Bladder microvascular endothelial cell (primary cell): Measurements from ENCODE around the gene C6orf47. TPM values are rescaled to one million over a fixed set of nuclear protein-coding genes. Genes with fewer than 3 reads are reported as not detected.

Experiments
- total RNA-seq: library from RNA; depleted of rRNA; stranded (reverse); fragments of >200 nt; gene quantifications from 2 replicates; pipeline ENCODE4 v1.2.3, GENCODE V29; 2014

The C6orf47 gene, protein sequence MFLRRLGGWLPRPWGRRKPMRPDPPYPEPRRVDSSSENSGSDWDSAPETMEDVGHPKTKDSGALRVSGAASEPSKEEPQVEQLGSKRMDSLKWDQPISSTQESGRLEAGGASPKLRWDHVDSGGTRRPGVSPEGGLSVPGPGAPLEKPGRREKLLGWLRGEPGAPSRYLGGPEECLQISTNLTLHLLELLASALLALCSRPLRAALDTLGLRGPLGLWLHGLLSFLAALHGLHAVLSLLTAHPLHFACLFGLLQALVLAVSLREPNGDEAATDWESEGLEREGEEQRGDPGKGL
- 18.5 and 21.6 TPM in 2 replicates for total RNA-seq

DNA sequence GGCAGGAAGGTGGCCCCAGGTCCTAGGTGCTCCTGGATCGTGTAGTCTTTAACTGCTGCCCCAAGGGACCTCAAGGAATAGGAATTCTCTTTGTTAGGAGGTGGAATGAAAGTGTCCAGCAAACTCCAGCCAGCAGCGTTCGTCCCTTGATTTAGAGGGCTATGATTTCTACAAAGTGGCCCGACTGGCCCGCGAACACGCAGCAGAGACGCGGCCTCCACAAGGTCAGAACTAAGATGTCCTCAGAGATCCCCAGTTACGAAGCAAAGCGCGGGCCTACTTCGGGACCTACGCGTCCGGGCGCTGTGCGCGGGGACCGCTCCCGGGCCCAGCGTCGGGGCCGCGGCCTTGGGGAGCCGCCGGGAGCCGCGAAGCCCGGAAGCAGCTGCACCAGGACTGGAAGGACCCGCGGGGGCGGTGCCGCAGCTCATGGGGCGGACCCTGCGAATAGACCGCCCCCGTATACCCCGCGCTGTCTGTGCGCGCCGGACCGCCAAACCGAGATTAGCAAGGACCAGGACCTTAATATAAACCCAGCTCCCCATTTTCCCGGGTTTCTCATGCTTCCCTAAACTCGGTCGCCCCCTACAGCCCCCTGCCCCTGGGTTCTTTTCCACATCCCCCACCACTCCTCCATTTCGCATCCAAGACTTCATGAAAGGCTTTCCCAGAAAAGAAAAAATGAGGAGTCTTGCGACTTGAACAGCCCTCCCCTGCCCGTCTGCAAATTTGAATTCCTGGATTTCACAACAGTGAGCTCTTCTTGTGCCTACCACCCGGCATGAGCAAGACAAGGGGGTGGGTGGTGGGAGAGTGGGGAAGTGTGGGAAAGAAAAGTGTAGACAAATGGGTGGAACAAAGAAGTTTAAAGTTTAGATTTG, at the start of gene C6orf47:
C6orf47 (minus strand) TSS at position 398 of the 881 bp plus-strand sequence. CDS start 831 bp downstream, outside the sequence.

DNA sequence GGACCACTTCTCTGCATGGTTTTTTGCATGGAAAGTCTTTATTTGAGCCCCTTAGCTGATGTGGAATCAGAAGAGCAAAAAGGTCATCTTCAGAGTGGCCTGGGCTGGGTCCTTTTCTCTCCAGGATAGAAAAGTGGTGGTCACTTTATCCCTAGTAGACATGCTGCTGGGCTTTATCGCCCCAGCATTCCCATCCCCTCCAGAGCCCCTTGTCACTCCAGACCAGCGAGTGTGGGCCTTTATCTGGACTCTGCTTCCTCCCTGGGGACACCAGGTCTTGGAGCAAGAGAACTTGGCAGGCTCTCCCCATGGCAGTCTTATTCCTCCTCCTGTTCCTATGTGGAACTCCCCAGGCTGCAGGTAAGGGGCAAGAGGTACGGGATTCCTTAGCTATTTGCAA, 46.0 kb upstream of the C6orf47 start, which contains the start of gene LY6G6F:
LY6G6F (plus strand) TSS at position 268 of the 400 bp plus-strand sequence; CDS start at position 309, 41 bp downstream.

DNA sequence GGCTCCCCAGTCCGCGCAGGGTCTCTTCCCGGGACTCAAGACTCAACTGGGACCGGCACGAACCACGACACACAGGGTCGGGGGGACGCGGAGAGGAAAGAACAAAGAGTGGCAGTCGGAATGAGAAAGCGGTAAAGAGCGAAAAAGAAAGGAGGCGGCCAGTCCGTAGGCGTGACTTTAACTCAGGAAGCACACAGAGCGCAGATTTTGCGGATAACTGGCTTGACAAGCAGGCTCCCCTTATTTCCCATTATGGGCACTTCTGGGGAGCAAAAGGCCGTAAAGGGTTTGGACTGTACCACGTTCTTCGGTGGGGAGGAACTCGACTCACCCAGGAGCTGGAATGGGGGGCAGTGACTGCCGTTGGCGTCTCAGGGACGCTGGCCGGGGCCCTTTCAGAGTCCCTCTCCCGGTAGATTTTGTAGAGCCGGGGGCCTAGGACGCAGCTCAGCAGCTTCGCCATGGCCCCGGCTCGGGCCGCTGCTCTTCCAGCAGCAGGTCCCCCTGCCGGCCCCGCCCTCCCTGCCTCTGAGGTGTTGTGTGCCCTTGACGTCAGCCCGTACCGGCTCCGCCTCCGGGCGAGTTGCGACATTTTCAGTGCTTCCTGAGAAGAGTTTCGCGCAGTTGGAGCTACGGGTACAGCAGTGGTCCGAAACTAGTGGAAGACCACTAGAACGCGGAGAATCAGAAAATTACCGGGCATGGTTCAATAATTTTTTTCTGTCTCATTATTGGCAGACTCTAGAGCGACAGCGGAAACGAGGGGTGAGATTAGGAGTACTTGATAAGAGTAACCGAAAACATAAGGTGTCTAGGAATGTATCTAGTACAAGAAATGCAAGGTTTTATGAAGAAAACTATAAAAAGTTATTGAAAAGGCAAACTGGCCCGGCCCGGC, 42.5 kb upstream of the C6orf47 start, which contains the start of gene ABHD16A:
ABHD16A (minus strand) TSS at position 506 of the 898 bp plus-strand sequence; CDS start at position 463, 43 bp downstream.

DNA sequence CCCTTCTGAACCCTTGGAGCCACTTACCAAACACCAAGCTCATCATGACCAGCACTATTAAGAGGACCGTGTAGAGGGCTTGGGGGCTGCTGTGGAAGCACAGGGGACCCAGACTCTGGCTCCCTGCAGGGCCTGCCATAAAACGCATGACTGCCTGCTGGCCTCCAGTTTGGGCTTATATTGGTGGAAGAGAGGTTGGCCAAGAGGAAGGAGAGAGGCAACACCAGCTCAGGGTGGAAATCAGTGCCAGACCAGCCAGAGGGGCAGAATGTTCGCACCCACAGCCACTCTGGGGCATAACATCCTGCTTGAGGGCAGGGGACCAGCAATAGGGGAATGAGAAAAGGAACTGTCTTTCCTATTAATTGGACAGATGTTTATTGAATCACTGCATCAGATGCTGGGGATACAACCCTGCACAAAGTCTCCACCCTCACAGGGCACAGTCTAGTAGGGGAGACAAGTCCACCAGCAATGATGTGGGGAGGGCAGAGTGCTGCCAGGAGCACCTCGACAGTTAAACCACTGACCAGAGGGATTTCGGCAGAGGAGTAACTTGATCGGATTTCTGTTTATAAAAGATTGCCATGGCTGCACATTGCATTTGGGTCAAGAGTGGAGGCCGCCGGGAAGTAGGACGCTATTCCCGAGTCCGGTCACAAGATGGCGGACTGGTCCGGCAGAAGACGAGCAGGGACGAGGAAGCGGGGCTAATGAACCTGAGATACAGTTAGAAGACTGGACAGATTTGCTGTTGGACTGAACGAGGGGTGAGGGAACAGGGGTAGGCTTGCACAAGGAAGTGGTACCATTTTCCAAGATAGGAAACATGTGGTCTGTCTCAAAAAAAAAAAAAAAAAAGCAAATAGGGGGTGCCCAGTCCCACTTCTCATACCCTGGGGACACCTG, 19.9 kb upstream of the C6orf47 start, which contains the start of gene LY6G5C:
LY6G5C (minus strand) TSS at position 842 of the 909 bp plus-strand sequence; CDS start at position 148, 694 bp downstream.

DNA sequence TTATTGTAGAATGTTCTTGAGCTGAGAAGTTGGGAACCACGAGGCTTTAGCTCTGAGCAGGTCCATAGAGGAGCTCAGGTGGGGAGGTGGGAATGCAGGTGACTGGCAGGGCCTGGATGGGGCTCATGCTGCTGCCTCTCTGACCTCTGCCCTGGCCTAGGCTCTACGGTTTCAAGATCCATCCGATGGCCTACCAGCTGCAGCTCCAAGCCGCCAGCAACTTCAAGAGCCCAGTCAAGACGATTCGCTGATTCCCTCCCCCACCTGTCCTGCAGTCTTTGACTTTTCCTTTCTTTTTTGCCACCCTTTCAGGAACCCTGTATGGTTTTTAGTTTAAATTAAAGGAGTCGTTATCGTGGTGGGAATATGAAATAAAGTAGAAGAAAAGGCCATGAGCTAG, 9.1 kb upstream of the C6orf47 start, which contains the start of gene LY6G5B:
LY6G5B (plus strand) TSS at position 301 of the 400 bp plus-strand sequence. CDS start 975 bp downstream, outside the sequence.

DNA sequence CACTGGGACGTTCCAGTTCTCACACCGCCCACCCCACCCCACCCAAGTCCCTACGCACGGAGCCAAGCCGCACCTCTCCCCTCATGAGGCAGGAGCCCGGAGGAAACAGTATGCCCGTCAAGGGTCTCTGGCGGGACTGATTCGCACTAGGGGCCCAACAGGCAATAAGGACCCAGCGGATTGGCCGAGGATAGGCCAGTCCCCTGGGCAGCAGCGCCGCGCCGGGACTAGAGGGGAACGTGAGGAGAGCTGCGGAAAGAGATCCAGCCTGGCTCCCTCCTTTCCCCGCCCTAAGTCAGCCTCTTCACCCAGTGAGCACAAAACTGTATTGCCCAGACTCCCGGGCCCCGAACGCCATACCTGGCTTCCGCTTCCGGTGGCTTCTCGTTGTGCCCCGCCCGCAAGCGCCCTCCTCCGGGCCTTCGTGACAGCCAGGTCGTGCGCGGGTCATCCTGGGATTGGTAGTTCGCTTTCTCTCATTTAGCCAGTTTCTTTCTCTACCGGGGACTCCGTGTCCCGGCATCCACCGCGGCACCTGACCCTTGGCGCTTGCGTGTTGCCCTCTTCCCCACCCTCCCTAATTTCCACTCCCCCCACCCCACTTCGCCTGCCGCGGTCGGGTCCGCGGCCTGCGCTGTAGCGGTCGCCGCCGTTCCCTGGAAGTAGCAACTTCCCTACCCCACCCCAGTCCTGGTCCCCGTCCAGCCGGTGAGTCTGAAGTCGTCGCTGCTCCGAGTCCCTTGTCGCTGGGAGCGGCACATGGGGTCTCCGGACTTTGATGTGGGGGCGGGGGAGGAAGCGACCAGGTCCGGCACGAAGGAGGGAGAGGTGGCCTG, 5.1 kb upstream of the C6orf47 start, which contains the start of gene CSNK2B:
CSNK2B (plus strand) TSS at position 580 of the 836 bp plus-strand sequence. CDS start 752 bp downstream, outside the sequence.

DNA sequence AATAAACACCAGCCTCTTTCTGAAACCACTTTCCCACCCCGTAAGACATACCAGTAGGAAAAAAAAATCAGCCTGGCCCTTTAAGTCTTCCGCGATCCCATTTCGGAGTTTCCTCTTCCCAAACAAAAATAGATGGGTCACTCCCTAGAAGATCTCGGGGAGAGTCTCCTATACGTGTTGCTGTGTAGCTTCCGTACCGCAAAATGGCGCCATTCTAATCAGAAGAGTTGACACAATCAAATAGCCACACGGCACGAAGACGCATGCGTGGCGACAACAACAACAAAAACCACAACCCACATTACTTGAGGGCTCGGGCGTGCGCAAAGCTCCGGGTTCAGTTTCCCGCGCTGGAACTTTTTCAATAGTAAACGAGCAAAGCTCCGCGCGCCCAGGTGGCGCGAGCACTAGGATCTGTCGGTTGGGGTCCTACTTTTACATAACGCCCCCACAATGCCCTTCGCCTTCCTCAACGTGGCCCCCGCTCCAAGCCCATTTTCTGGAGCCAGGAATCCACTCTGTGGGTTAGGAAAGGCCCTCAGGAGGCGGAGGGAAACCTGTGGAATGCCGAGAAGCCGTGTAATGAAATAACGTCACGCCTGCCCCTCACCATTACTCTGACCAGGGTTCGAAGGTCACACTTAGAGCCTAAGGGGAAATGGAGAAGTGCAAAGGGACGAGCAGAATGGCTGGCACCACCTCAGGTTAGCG, 4.4 kb upstream of the C6orf47 start, which contains the start of gene GPANK1:
GPANK1 (minus strand) TSS at position 208 of the 711 bp plus-strand sequence. CDS start 519 bp downstream, outside the sequence.

DNA sequence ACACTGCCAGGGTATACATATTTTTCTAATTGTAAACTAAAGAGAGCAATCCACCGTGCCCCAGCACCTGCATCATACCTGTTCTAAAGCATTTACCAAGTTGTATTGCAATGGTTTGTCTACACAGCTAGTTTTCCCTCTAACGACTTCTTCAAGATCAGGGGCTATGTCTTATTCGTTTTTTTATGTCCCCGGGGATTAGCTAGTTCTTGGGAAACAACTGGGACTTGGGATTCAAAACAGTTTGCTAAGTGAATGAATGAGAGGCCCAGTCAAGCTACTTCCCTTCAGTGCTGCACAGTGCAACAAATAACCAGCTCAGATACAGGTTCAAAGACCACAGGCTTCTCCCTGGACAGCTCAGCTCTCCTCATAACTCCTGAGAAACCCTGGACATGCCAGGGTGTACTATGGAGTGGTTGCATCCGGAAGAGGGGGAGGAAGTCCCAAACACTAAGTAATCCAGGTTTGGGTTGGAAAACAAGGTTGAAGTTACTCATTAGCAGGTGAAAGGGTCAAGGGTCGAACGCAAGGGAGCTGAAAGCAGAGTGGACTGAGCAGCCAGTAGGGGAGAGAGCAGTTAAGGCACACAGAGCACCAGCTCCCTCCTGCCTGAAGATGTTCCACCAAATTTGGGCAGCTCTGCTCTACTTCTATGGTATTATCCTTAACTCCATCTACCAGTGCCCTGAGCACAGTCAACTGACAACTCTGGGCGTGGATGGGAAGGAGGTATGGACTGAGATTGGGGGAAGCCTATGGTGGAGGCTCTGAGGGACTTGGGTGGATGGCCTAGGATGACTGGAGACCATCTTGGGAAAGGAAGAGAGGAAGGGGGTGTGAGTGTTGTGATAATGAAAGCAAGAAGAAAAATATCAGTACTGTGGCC, 5.0 kb downstream of the C6orf47 start, which contains the start of gene APOM:
APOM (plus strand) TSS at position 546 of the 889 bp plus-strand sequence; CDS start at position 619, 73 bp downstream.

DNA sequence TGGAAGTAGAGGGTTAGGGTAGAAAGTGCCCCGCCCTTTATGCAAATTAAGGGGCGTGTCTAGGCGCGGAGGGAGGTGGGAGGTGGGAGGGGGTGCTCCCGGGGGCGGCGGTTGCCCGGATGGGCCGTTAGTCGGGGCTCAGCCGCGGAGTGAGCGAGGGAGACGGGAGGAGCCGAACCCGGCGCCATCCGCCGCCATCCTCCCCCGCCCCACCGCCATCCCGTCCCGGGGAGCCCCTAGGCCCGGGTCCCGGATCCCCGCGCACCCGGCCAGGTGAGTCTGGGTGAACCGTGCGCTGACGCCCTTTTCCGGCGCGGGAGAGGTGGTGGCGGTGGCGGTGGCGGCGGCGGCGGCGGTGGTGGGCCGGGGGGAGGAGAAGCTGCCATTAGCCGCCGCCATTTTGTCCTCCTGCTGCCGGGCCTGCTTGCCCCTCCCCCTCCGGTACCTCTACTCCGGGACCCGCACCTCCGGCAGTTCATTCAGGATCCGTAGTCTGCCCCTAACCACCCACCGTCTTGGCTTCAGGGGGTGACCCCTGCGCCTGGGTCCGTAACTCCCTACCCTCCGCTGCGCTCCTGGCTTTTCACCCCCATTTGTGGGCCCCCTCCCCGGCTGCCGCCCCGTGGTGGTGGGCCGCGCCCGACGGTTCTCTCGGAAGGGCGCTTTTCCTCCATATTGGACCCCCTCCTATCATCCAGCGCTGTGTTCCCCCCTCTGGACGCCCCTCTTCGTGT, 39.8 kb downstream of the C6orf47 start, which contains the start of gene PRRC2A:
PRRC2A (plus strand) TSS at position 130 of the 734 bp plus-strand sequence. CDS start 2,075 bp downstream, outside the sequence.

DNA sequence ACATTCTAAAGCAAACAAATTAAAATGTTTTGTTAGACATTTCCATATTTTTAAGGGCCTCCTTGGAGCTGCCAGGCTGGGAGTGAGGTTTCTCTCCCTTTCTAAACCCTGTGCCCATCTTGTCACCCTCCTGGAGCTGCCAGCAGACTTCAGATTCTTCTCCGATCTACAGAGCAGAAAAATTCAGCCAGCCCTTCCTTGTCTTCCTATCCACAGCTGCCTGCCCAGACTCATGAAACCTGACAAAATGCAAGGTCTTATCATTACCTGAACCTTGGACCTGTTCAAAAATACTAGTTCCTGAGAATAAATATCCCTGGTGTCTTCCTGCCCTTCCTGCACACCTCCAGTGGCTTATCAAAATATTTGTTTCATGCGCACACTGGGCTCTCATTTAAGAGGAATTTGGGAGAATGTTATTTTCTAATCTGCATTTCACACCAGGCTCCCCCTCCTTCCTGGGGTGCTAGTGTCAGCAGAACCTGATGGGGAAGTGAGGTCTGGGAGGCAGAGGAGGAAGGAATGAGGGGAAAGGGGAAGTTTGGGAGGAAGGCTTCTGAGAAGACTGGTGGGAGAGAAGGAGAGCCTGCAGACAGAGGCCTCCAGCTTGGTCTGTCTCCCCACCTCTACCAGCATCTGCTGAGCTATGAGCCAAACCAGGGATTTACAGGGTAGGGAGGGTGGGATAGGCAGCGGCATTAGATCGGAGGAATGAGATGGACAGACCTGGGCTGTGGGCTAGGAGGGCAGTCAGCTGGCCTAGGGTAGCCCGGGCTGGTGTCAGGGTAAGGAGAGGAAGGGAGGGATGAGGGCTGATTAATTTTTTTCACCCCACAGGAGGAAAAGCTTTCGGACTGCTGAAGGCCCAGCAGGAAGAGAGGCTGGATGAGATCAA, 45.6 kb downstream of the C6orf47 start, which contains the start of gene AIF1:
AIF1 (plus strand) TSS at position 551 of the 895 bp plus-strand sequence; CDS start at position 647, 96 bp downstream.

Other genes with a start within 250 kb of the C6orf47 start
- gene MICB, start 162.6 kb downstream of the C6orf47 start, total RNA-seq: 13.6 and 25.9 TPM in 2 replicates
- gene MCCD1, start 131.8 kb downstream of the C6orf47 start, total RNA-seq: not detected in 2 replicates
- gene DDX39B, start 118.8 kb downstream of the C6orf47 start, total RNA-seq: 309 and 373 TPM in 2 replicates
- gene ATP6V1G2, start 114.2 kb downstream of the C6orf47 start, total RNA-seq: 0.49 and 0.94 TPM in 2 replicates
- 18.3 and 27.2 TPM in 2 replicates for gene NFKBIL1, start 113.2 kb downstream of the C6orf47 start, total RNA-seq
- gene LTA, start 88.5 kb downstream of the C6orf47 start, total RNA-seq: not detected in 2 replicates
- 0.13 TPM in 1 of 2 replicates, not detected in the other for gene TNF, start 85.2 kb downstream of the C6orf47 start, total RNA-seq
- 4.9 and 39.7 TPM in 2 replicates for gene LTB, start 78.4 kb downstream of the C6orf47 start, total RNA-seq
- 0.32 and 0.57 TPM in 2 replicates for gene LST1, start 74.5 kb downstream of the C6orf47 start, total RNA-seq
- not detected in 2 replicates for gene NCR3, start 67.8 kb downstream of the C6orf47 start, total RNA-seq
- not detected in 2 replicates for gene AIF1, start 45.5 kb downstream of the C6orf47 start, total RNA-seq
- 21.0 and 56.6 TPM in 2 replicates for gene PRRC2A, start 40.1 kb downstream of the C6orf47 start, total RNA-seq
- gene BAG6, start 8.1 kb downstream of the C6orf47 start, total RNA-seq: 83.2 and 204 TPM in 2 replicates
- gene APOM, start 4.9 kb downstream of the C6orf47 start, total RNA-seq: 0.16 and 0.25 TPM in 2 replicates
- 11.8 and 12.3 TPM in 2 replicates for gene GPANK1, start 4.2 kb upstream of the C6orf47 start, total RNA-seq
- 77.5 and 79.2 TPM in 2 replicates for gene CSNK2B, start 5.3 kb upstream of the C6orf47 start, total RNA-seq
- 1.1 and 5.3 TPM in 2 replicates for gene LY6G5B, start 9.2 kb upstream of the C6orf47 start, total RNA-seq
- gene LY6G5C, start 20.3 kb upstream of the C6orf47 start, total RNA-seq: 1.8 and 2.1 TPM in 2 replicates
- 48.6 and 84.4 TPM in 2 replicates for gene ABHD16A, start 42.5 kb upstream of the C6orf47 start, total RNA-seq
- gene LY6G6F, start 46.1 kb upstream of the C6orf47 start, total RNA-seq: not detected in 2 replicates
- gene LY6G6D, start 54.6 kb upstream of the C6orf47 start, total RNA-seq: not detected in 2 replicates
- not detected in 2 replicates for gene LY6G6C, start 61.0 kb upstream of the C6orf47 start, total RNA-seq
- gene MPIG6B, start 62.6 kb upstream of the C6orf47 start, total RNA-seq: not detected in 2 replicates
- gene DDAH2, start 68.5 kb upstream of the C6orf47 start, total RNA-seq: 86.0 and 129 TPM in 2 replicates
- gene CLIC1, start 75.8 kb upstream of the C6orf47 start, total RNA-seq: 347 and 730 TPM in 2 replicates
- 4.9 and 5.8 TPM in 2 replicates for gene MSH5, start 79.2 kb upstream of the C6orf47 start, total RNA-seq
- gene SAPCD1, start 101.9 kb upstream of the C6orf47 start, total RNA-seq: 1.3 and 2.9 TPM in 2 replicates
- gene VWA7, start 116.5 kb upstream of the C6orf47 start, total RNA-seq: 0.32 and 0.38 TPM in 2 replicates
- gene VARS1, start 135.0 kb upstream of the C6orf47 start, total RNA-seq: 40.8 and 104 TPM in 2 replicates
- gene LSM2, start 146.2 kb upstream of the C6orf47 start, total RNA-seq: 24.1 and 37.2 TPM in 2 replicates
- gene HSPA1L, start 154.5 kb upstream of the C6orf47 start, total RNA-seq: 0.81 and 1.8 TPM in 2 replicates
- 98.4 and 221 TPM in 2 replicates for gene HSPA1A, start 154.8 kb upstream of the C6orf47 start, total RNA-seq
- 64.1 and 91.7 TPM in 2 replicates for gene HSPA1B, start 167.0 kb upstream of the C6orf47 start, total RNA-seq
- gene NEU1, start 202.0 kb upstream of the C6orf47 start, total RNA-seq: 52.0 and 59.4 TPM in 2 replicates
- gene SLC44A4, start 218.2 kb upstream of the C6orf47 start, total RNA-seq: 0.06 and 0.49 TPM in 2 replicates
- 28.7 and 52.4 TPM in 2 replicates for gene EHMT2, start 236.9 kb upstream of the C6orf47 start, total RNA-seq
- 1.1 and 5.7 TPM in 2 replicates for gene ZBTB12, start 241.3 kb upstream of the C6orf47 start, total RNA-seq